GM12801 (cell line): ENCODE results near the gene RAPGEF6.

Experiments
- TF ChIP-seq, protein P1 (sequence below): IDR thresholded peaks from one replicate; pipeline ENCODE4 v1.5.1; 2011; ENCODE audit warnings: control low read depth; ENCODE audit not compliant: insufficient read length; ENCODE audit errors: extremely low read depth

RAPGEF6 gene

GRCh38 chr5:131387255-131387654 is 247.8 kb downstream of the RAPGEF6 start:
- TF ChIP-seq, protein P1, sequence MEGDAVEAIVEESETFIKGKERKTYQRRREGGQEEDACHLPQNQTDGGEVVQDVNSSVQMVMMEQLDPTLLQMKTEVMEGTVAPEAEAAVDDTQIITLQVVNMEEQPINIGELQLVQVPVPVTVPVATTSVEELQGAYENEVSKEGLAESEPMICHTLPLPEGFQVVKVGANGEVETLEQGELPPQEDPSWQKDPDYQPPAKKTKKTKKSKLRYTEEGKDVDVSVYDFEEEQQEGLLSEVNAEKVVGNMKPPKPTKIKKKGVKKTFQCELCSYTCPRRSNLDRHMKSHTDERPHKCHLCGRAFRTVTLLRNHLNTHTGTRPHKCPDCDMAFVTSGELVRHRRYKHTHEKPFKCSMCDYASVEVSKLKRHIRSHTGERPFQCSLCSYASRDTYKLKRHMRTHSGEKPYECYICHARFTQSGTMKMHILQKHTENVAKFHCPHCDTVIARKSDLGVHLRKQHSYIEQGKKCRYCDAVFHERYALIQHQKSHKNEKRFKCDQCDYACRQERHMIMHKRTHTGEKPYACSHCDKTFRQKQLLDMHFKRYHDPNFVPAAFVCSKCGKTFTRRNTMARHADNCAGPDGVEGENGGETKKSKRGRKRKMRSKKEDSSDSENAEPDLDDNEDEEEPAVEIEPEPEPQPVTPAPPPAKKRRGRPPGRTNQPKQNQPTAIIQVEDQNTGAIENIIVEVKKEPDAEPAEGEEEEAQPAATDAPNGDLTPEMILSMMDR = no peak

DNA sequence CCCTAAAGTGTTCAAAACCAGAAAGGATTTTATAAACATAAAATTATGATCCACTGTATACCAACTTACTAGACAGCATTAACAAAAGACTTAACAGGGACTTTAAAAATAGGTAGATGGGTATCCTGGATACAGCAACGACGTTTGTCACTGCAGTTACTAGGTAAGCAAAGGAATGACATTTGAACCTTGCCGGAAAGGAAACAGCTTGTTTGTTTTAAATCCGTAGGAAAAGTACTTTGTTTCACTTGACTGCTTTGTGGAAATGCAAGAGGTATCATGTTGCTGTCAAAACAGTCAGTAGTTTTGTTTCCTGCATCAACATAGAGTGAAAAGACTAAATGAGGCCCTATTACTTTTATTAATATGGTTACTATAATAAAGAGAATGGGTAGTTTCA is 248.2 kb downstream of the RAPGEF6 start:
- TF ChIP-seq, protein P1 = no peak

GRCh38 chr5:131386124-131386523 is 248.9 kb downstream of the RAPGEF6 start:
- TF ChIP-seq, protein P1 = no peak

DNA sequence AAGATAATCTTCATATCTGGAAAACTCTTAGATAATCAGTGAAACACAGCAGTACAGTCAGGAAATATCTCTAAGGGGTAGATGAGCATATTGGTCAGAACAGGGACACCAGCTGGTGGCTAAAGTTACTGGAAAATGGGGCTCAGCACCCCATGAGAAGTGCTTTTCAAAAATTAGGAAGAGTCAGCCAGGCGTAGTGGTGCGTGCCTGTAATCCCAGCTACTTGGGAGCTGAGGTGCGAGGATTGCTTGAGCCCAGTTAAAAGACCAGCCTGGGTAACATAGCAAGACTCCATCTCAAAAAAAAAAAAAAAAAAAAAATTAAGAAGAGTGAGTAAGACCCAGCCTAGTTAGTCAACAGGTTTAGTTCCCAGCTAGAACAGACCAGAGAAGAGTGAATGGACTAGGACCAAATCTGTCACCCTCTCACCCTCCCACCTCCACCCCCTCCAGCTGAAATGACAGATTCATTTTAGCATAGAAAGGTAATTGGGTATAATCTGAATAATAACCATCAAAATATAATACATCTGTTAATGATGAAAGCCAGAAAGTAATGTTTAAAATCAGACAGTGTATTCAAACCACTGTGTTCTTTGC is 250.3 kb downstream of the RAPGEF6 start:
- TF ChIP-seq, protein P1 = no peak

DNA sequence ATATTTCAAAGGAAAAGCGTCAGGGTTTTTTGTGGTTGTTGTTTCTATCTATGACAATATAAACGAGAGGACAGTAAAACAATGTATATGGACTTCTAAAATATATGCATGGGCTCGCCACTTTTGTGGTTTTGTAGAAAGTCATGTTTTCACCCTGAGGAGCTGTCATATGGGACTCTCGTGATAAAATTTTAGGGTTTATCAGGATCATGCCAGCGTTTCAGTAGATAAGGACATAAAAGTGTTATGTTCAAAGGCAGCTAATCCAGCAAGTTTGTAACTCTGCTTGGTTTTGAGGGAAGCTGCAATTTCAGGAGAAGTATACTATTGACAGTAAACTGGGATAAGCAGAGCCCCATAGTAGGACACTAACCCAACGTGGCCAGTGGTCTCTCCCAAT is 250.9 kb downstream of the RAPGEF6 start:
- TF ChIP-seq, protein P1 = no peak

DNA sequence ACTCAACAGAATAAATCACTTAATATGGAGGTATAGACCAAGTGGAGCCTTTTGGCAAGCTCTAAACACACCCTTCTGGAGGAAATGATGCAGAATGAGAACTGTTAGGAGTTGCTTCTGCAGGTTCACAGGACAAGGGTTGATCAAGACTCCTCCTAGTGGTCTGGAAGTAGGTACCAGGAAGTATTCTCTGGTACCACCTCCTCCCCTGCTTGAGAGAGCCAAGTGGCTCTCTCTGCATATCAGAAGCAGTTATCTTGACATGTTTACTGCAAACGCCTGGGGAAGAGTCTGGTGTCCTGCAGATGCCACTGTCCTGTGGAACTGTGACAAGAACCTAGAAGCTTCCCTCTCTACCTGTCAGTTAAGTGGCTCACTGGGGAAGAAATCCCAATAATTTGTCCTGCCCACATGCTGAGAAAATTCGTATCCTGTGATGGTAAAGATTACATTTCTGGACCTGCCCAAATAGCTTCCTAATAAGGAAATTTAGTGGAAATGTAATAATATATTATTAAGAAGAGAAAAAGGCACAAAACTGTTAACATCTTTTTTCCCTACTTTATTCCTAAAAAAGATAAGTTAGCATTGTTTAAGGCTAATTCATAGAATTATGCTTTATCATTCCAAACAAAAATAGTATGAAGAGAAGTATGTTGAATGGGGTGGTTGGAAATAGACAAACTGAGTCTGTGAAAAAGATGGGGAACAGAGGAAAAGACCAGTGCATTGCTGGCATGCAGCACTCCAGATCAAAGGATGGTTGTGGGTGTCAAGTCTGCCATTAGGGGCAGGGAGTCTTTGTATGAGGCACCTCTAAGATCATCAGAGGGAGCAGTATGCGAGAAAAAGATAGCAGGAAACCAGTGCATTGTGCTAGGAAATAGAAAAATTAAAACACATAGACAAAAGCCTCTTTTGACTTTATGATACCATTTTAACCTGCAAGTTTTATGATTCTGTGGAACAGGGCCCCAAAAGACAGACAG is 252.3 kb downstream of the RAPGEF6 start:
- TF ChIP-seq, protein P1 = no peak

DNA sequence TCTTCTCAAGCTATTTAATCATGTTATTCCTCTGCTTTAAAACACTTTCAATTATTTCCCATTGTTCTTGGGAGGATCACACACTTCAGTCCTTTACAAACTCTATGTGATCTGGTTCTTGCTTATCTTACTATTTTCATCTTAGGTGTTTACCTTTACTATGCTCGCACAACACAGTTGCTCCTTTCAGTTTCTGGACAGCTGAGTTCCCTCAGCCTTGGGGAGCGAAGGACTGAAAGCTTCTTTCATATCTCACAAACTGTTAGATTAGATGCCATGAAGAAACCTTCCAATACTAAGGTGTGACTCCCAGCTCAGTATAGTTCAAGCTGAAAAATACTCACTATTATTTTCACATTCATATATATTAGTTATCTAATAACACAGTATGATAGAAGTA is 253.3 kb downstream of the RAPGEF6 start:
- TF ChIP-seq, protein P1 = no peak
